HL-60/S4 (cell line): ENCODE results near the gene PRIM2.
"Not testable (repeated sequence)": the region's sequence is repeated elsewhere in the genome, so short reads cannot be mapped to it uniquely, and the experiment has no call there.

Experiments
- in situ Hi-C: fragments of 300-500 bp; cut with MboI; formaldehyde crosslinking; loops from 2 replicates; pipeline ENCODE4 v1.14.3; 2022; ENCODE audit warnings: low sequenced_read_pairs

PRIM2 gene

GRCh38 chr6:57317060-57317943 lies at the start of gene PRIM2:
Gene PRIM2, plus strand, starts transcription at chr6:57317630. Its CDS starts 816 bp downstream, at chr6:57318446.
- in situ Hi-C loops = loop anchor here (5.0 to 25.0 kb wide), 2 partner anchors 410 to 955 kb away; no protein-coding TSS in a partner anchor

GRCh38 chr6:57268294-57268640 lies 49.2 kb upstream of the PRIM2 start:
- in situ Hi-C loops = no loop called here

GRCh38 chr6:57274113-57274824 lies 43.2 kb upstream of the PRIM2 start:
- in situ Hi-C loops = not testable (repeated sequence)

GRCh38 chr6:57275384-57275783 lies 42.0 kb upstream of the PRIM2 start:
- in situ Hi-C loops = no loop called here

- in situ Hi-C loops = no loop called here
Measured at GRCh38 chr6:57276946-57277345, 40.5 kb upstream of the PRIM2 start.

GRCh38 chr6:57278570-57278969 lies 38.9 kb upstream of the PRIM2 start:
- in situ Hi-C loops = no loop called here

- in situ Hi-C loops = no loop called here
Measured at GRCh38 chr6:57279013-57279412, 38.4 kb upstream of the PRIM2 start.

- in situ Hi-C loops = no loop called here
Measured at GRCh38 chr6:57283106-57283505, 34.3 kb upstream of the PRIM2 start.

- in situ Hi-C loops = no loop called here
Measured at GRCh38 chr6:57283911-57284455, 33.4 kb upstream of the PRIM2 start.

GRCh38 chr6:57288136-57288535 lies 29.3 kb upstream of the PRIM2 start:
- in situ Hi-C loops = not testable (repeated sequence)

- in situ Hi-C loops = not testable (repeated sequence)
Measured at GRCh38 chr6:57293472-57293871, 24.0 kb upstream of the PRIM2 start.

GRCh38 chr6:57294862-57295445 lies 22.5 kb upstream of the PRIM2 start:
- in situ Hi-C loops = no loop called here

- in situ Hi-C loops = no loop called here
Measured at GRCh38 chr6:57297505-57297904, 19.9 kb upstream of the PRIM2 start.

GRCh38 chr6:57298741-57299140 lies 18.7 kb upstream of the PRIM2 start:
- in situ Hi-C loops = no loop called here

- in situ Hi-C loops = loop anchor here (25.0 kb wide), 1 partner anchor 939 kb away; no protein-coding TSS in a partner anchor
Measured at GRCh38 chr6:57301757-57302156, 15.7 kb upstream of the PRIM2 start.

- in situ Hi-C loops = loop anchor here (25.0 kb wide), 1 partner anchor 940 kb away; no protein-coding TSS in a partner anchor
Measured at GRCh38 chr6:57302477-57302876, 15.0 kb upstream of the PRIM2 start.

GRCh38 chr6:57303931-57304681 lies 13.3 kb upstream of the PRIM2 start:
- in situ Hi-C loops = loop anchor here (25.0 kb wide), 1 partner anchor 942 kb away; no protein-coding TSS in a partner anchor

GRCh38 chr6:57305107-57305506 lies 12.3 kb upstream of the PRIM2 start:
- in situ Hi-C loops = loop anchor here (25.0 kb wide), 1 partner anchor 943 kb away; no protein-coding TSS in a partner anchor

- in situ Hi-C loops = loop anchor here (25.0 kb wide), 1 partner anchor 943 kb away; no protein-coding TSS in a partner anchor
Measured at GRCh38 chr6:57305761-57306160, 11.7 kb upstream of the PRIM2 start.

GRCh38 chr6:57306273-57306672 lies 11.2 kb upstream of the PRIM2 start:
- in situ Hi-C loops = loop anchor here (25.0 kb wide), 1 partner anchor 944 kb away; no protein-coding TSS in a partner anchor
